Upper lobe of left lung (tissue), 6 donors: ENCODE data around the gene ISL2. TPM values are rescaled to one million over a fixed set of nuclear protein-coding genes. Genes with fewer than 3 reads are reported as not detected.

Experiments used
- ATAC-seq, 2 donors: fragments of 200-7000 bp; cut with Tn5 transposase; one replicate each; pipeline ENCODE4 v1.9.1; 2022; ENCODE audit warnings: mild to moderate bottlenecking in 2 of 2, moderate library complexity in 2 of 2; ENCODE audit not compliant: low FRiP score in 2 of 2
- DNase-seq, 2 donors: peaks; one replicate each; pipeline ENCODE4 v3.0.0-alpha.2; 2019 to 2020
- H3K27ac ChIP-seq, 4 donors: fragments of 200-600 bp; sonication (generic); one replicate each; pipeline ENCODE4 v1.5.1; 2016 to 2019
- H3K27me3 ChIP-seq, 4 donors: fragments of 200-600 bp; sonication (generic); one replicate each; pipeline ENCODE4 v1.5.1; 2017 to 2019
- H3K36me3 ChIP-seq, 4 donors: fragments of 200-600 bp; sonication (generic); one replicate each; pipeline ENCODE4 v1.5.1; 2016 to 2019
- H3K4me1 ChIP-seq, 4 donors: fragments of 200-600 bp; sonication (generic); one replicate each; pipeline ENCODE4 v1.5.1; 2018 to 2019
- H3K4me3 ChIP-seq, 4 donors: fragments of 200-600 bp; sonication (generic); one replicate each; pipeline ENCODE4 v1.5.1; 2017 to 2019; ENCODE audit warnings: mild to moderate bottlenecking in 2 of 4, moderate library complexity in 1 of 4
- H3K9me3 ChIP-seq, 4 donors: fragments of 200-600 bp; sonication (generic); one replicate each; pipeline ENCODE4 v1.5.1; 2018 to 2019
- CTCF ChIP-seq, 6 experiments: fragments of 450-650 bp in 4 of 6; fragments of 200-600 bp in 2 of 6; sonication (generic) in 2 of 6; IDR thresholded peaks; one replicate each; pipeline ENCODE4 v1.5.1; 2016 to 2019; ENCODE audit warnings: antibody characterized with exemption in 6 of 6
- EP300 ChIP-seq, 4 donors: sonication (generic); formaldehyde crosslinking; IDR thresholded peaks; one replicate each; pipeline ENCODE4 v1.5.1; 2017; ENCODE audit warnings: antibody characterized with exemption in 4 of 4, control low read depth in 2 of 4
- POLR2A ChIP-seq, 4 donors: fragments of 450-650 bp; IDR thresholded peaks; one replicate each; pipeline ENCODE4 v1.5.1; 2016 to 2017; ENCODE audit warnings: antibody characterized with exemption in 4 of 4, mild to moderate bottlenecking in 2 of 4
- POLR2AphosphoS5 ChIP-seq, 2 donors: sonication (generic); formaldehyde crosslinking; IDR thresholded peaks; one replicate each; pipeline ENCODE4 v1.5.1; 2017; ENCODE audit warnings: antibody characterized with exemption in 2 of 2
- WGBS, 2 donors: methylation state at CpG; one replicate each; pipeline ENCODE4 v1.1.5; 2017 to 2018; 5-methylcytosine and 5-hydroxymethylcytosine counted together
- total RNA-seq, 6 donors: library from RNA; depleted of rRNA in 4 of 6; stranded (reverse); fragments of >200 nt in 4 of 6; gene quantifications; one replicate each; pipeline versions ENCODE4 v1.1.0 to v1.2.1, GENCODE V29; 2016 to 2021
- donor health status: DM: no; HTN: no; CAD: no; lungs with moderate emphysema.
- donor health status: DM: no; HTN: yes; CAD: no; lungs with severe emphysema.

Gene ISL2
- total RNA-seq, 6 donors from 2014 or later, result 0.34 to 1.8 (median 0.47) TPM; not detected in 2

- peaks cover 2 to 35% (median 23%) of the 10 kb centered on the region in 4 donors for H3K27me3 ChIP-seq
- no peaks in the 10 kb centered on the region for H3K9me3 ChIP-seq
- H3K27ac ChIP-seq, result no peak overlapping the region
- H3K36me3 ChIP-seq, result no peaks in the 10 kb centered on the region
- ATAC-seq (no peak), DNase-seq (no peak)
- WGBS, 2 donors, result 93 to 100% methylated on average over 1 of the region's 1 CpG
- H3K4me3 ChIP-seq, result no peak overlapping the region
- TF ChIP-seq CTCF (IDR thresholded peaks at IDR 0.05) (no peak), POLR2AphosphoS5 (IDR thresholded peaks at IDR 0.05) (no peak), POLR2A (IDR thresholded peaks at IDR 0.05) (no peak), EP300 (IDR thresholded peaks at IDR 0.05) (no peak)
- peaks cover 18 to 20% (median 18%) of the 10 kb centered on the region in 4 donors for H3K4me1 ChIP-seq
Measured at GRCh38 chr15:76349301-76350070, 12.9 kb downstream of the ISL2 start.

- H3K27ac ChIP-seq, result no peak overlapping the region
- 97 to 98% methylated on average over 1 of the region's 1 CpG for WGBS, 2 donors
- TF ChIP-seq POLR2AphosphoS5 (IDR thresholded peaks at IDR 0.05), result no peak
- TF ChIP-seq POLR2A (IDR thresholded peaks at IDR 0.05), result no peak
- TF ChIP-seq CTCF (IDR thresholded peaks at IDR 0.05), result no peak
- no peak for TF ChIP-seq EP300 (IDR thresholded peaks at IDR 0.05)
Measured at GRCh38 chr15:76353023-76353577, 16.5 kb downstream of the ISL2 start.

GRCh38 chr15:76353903-76354302 lies 17.3 kb downstream of the ISL2 start:
- H3K27me3 ChIP-seq, result no peaks in the 10 kb centered on the region
- DNase-seq (peak in 1 of 2 donors; percentile 36), ATAC-seq (no peak)
- H3K27ac ChIP-seq, result no peak overlapping the region
- no peak for TF ChIP-seq EP300 (IDR thresholded peaks at IDR 0.05)
- TF ChIP-seq POLR2AphosphoS5 (IDR thresholded peaks at IDR 0.05), result no peak
- no peak for TF ChIP-seq CTCF (IDR thresholded peaks at IDR 0.05)
- no peak for TF ChIP-seq POLR2A (IDR thresholded peaks at IDR 0.05)
- no peak overlapping the region for H3K4me3 ChIP-seq
- H3K4me1 ChIP-seq, result no peaks in the 10 kb centered on the region
- no peaks in the 10 kb centered on the region for H3K36me3 ChIP-seq
- WGBS, 2 donors, result 94 to 97% methylated on average over 10 of the region's 10 CpGs
- H3K9me3 ChIP-seq, result no peaks in the 10 kb centered on the region

More at GRCh38 chr15:76353023-76353577, 16.5 kb downstream of the ISL2 start:
- H3K36me3 ChIP-seq, result no peaks in the 10 kb centered on the region
- no peak overlapping the region for H3K4me3 ChIP-seq
- DNase-seq, result no peak
- H3K27me3 ChIP-seq, result no peaks in the 10 kb centered on the region
- H3K4me1 ChIP-seq, result no peaks in the 10 kb centered on the region
- no peak for ATAC-seq
- no peaks in the 10 kb centered on the region for H3K9me3 ChIP-seq

- ATAC-seq (no peak), DNase-seq (no peak)
- Histone ChIP-seq H3K9me3 (no peaks in the 10 kb centered on the region), H3K4me3 (no peak overlapping the region), H3K36me3 (no peaks in the 10 kb centered on the region), H3K27me3 (no peaks in the 10 kb centered on the region), H3K27ac (no peak overlapping the region), H3K4me1 (peaks cover 0 to 5% (median 0%) of the 10 kb centered on the region in 4 donors)
- no peak for TF ChIP-seq EP300 (IDR thresholded peaks at IDR 0.05)
- no peak for TF ChIP-seq CTCF (IDR thresholded peaks at IDR 0.05)
- TF ChIP-seq POLR2AphosphoS5 (IDR thresholded peaks at IDR 0.05), result no peak
- TF ChIP-seq POLR2A (IDR thresholded peaks at IDR 0.05), result no peak
- 80 to 84% methylated on average over 3 of the region's 3 CpGs for WGBS, 2 donors
Measured at GRCh38 chr15:76354823-76355440, 18.4 kb downstream of the ISL2 start.
